Left ventricle myocardium inferior (tissue), 1 donor: Measurements from ENCODE around the gene TMSB10. TPM values are rescaled to one million over a fixed set of nuclear protein-coding genes. Genes with fewer than 3 reads are reported as not detected.

Experiments used
- DNase-seq: peaks from one replicate; pipeline ENCODE4 v3.0.0-alpha.2; 2020
- H3K27ac ChIP-seq: fragments of 200-600 bp; replicated peaks from 2 replicates; pipeline ENCODE4 v1.8.0; 2021
- H3K27me3 ChIP-seq: fragments of 200-600 bp; 2 replicates; pipeline ENCODE4 v1.8.0; 2021; ENCODE audit warnings: low read depth
- H3K36me3 ChIP-seq: fragments of 200-600 bp; 2 replicates; pipeline ENCODE4 v1.8.0; 2021
- H3K4me1 ChIP-seq: fragments of 200-600 bp; 2 replicates; pipeline ENCODE4 v1.8.0; 2021
- H3K4me3 ChIP-seq: fragments of 200-600 bp; 2 replicates; pipeline ENCODE4 v1.8.0; 2021; ENCODE audit warnings: mild to moderate bottlenecking, moderate library complexity
- H3K9me3 ChIP-seq: fragments of 200-600 bp; replicated peaks from 2 replicates; pipeline ENCODE4 v1.8.0; 2021
- CTCF ChIP-seq: fragments of 200-600 bp; IDR thresholded peaks from 2 replicates; pipeline ENCODE4 v1.8.0; 2021; ENCODE audit warnings: antibody characterized with exemption, mild to moderate bottlenecking, borderline replicate concordance
- intact Hi-C: fragments of 100-400 bp; cut with micrococcal nuclease; formaldehyde crosslinking; loops from one replicate; pipeline ENCODE4 v1.11.0; 2022
- total RNA-seq: library from RNA; stranded (reverse); fragmentation: NEBNext Ultra II Directional; extraction: Animal tissue kit (Norgen Biotek cat#: 25700); gene quantifications from one replicate; pipeline ENCODE4 v1.2.1, GENCODE V29; 2021
- donor health status: DM: no; HTN: yes; CAD: no; lungs with severe emphysema.

The TMSB10 gene
- total RNA-seq, 1 donor from 2014 or later, result 400 TPM

- intact Hi-C loops, result loop anchor here (5.0 kb wide), 1 partner anchor 387 kb away; no protein-coding TSS in a partner anchor
- H3K27me3 ChIP-seq, result peaks cover 45% of the 10 kb centered on the region
Observed at GRCh38 chr2:84884449-84884848, 21.0 kb upstream of the TMSB10 start.

GRCh38 chr2:84885111-84885510 is 20.3 kb upstream of the TMSB10 start:
- H3K36me3 ChIP-seq, result no peaks in the 10 kb centered on the region
- intact Hi-C loops, result no loop called here
- H3K4me3 ChIP-seq, result no peak overlapping the region
- peaks cover 38% of the 10 kb centered on the region for H3K27me3 ChIP-seq
- peaks cover 25% of the 10 kb centered on the region for H3K4me1 ChIP-seq
- DNase-seq, result no peak
- no peak overlapping the region for H3K27ac ChIP-seq
- H3K9me3 ChIP-seq, result no peaks in the 10 kb centered on the region
- no peak for TF ChIP-seq CTCF

More at GRCh38 chr2:84884449-84884848, 21.0 kb upstream of the TMSB10 start:
- DNase-seq, result no peak
- no peak for TF ChIP-seq CTCF
- Histone ChIP-seq H3K4me1 (peaks cover 32% of the 10 kb centered on the region), H3K36me3 (no peaks in the 10 kb centered on the region), H3K4me3 (no peak overlapping the region), H3K27ac (no peak overlapping the region), H3K9me3 (no peaks in the 10 kb centered on the region)

GRCh38 chr2:84886791-84887190 is 18.7 kb upstream of the TMSB10 start:
- no peak for TF ChIP-seq CTCF
- H3K9me3 ChIP-seq, result no peaks in the 10 kb centered on the region
- no peak overlapping the region for H3K27ac ChIP-seq
- peaks cover 22% of the 10 kb centered on the region for H3K27me3 ChIP-seq
- no peaks in the 10 kb centered on the region for H3K36me3 ChIP-seq
- H3K4me3 ChIP-seq, result no peak overlapping the region
- DNase-seq, result no peak
- intact Hi-C loops, result no loop called here
- H3K4me1 ChIP-seq, result peaks cover 8% of the 10 kb centered on the region

GRCh38 chr2:84888401-84889276 is 16.8 kb upstream of the TMSB10 start:
- Histone ChIP-seq H3K9me3 (no peaks in the 10 kb centered on the region), H3K4me1 (peaks cover 6% of the 10 kb centered on the region), H3K27ac (peak overlapping the region; percentile 39), H3K4me3 (peak overlapping the region; percentile 35), H3K27me3 (peaks cover 13% of the 10 kb centered on the region), H3K36me3 (no peaks in the 10 kb centered on the region)
- intact Hi-C loops, result no loop called here
- no peak for DNase-seq
- no peak for TF ChIP-seq CTCF

GRCh38 chr2:84889332-84889731 is 16.1 kb upstream of the TMSB10 start:
- Histone ChIP-seq H3K4me3 (peak overlapping the region; percentile 35), H3K36me3 (no peaks in the 10 kb centered on the region), H3K9me3 (no peaks in the 10 kb centered on the region), H3K27ac (peak overlapping the region; percentile 39), H3K4me1 (peaks cover 6% of the 10 kb centered on the region), H3K27me3 (peaks cover 6% of the 10 kb centered on the region)
- intact Hi-C loops, result no loop called here
- no peak for DNase-seq
- no peak for TF ChIP-seq CTCF
